Ecto neural progenitor cell (in vitro differentiated cells): ENCODE results near the gene ABLIM1.

ENCODE experiments used
- DNase-seq: peaks from one replicate; pipeline ENCODE4 v3.0.0-alpha.2; 2018; ENCODE audit warnings: low spot score

Gene ABLIM1

DNA sequence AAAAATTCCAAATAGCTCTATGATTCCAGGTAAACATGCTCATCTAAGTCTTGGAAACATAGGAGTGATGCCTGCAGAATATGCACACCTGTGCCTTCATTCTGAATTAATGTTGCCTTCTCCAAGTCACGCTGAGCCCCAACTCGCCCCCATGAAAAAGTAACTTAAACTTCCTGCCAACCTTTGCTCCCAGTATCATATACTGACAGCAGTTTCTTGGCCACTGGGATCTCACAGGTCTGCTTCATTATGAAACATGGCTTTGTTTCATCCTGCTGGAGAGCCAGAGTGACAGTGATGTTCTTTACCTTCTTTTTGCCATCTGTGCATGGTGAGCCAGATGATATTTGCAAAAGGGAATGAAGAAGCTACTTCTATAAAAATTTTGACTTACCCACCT lies 34.9 kb downstream of the ABLIM1 start:
- no peak for DNase-seq

DNA sequence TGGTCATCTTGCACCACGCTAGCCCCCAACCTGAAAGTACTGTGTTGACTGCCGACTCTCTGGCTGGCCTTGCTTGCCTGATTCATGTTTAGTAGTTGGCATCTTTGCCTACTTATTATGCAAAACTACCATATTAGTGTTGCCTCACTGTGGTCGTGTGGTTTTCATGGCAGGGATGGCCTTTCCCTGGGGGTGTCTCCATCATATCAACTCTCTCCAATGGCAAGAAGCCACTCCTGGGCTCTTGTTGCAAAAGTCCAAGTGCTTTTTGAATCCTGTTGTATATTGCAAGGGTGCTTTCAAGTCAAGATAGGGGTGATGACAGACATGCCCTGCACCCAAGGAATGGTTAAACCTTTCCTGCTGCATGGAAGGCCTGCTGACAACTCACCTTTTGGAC lies 39.4 kb downstream of the ABLIM1 start:
- no peak for DNase-seq

DNA sequence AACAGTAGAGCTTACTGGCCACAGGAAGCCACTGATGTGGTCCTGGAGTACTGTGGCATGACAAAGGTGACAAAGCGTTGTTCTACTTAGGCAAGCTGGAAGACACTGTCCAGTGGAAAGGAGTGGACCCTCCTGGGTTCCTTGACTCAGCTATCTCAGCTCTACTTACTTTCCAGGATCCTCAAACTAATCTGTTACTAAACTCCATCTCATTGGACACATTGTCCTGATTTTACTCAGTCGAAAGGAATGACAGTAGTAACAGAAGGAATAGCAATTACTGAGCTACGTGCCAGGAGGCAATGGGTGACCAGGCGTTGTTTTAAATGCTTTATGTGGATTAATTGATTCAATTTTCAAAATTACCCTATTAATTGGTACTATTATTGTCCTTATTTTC lies 41.6 kb downstream of the ABLIM1 start:
- DNase-seq: no peak

DNA sequence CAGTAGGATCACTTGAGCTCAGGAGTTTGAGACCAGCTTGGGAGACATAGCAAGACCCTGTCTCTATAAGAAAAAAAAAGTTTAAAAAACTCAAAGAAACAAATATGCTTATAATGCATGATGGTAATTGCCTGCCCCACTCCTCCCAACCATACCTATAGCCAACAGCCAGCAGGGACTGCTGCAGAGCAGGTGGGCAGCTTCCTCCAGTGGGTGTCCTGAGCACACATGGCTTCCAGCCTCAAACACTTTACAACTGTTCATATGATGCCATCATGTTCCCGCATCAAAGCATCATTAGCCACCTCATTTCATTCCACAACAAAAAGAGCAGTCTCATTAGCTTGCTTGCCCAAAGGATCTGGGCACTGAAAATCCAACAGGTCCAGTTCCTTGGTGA lies 42.0 kb downstream of the ABLIM1 start:
- no peak for DNase-seq

DNA sequence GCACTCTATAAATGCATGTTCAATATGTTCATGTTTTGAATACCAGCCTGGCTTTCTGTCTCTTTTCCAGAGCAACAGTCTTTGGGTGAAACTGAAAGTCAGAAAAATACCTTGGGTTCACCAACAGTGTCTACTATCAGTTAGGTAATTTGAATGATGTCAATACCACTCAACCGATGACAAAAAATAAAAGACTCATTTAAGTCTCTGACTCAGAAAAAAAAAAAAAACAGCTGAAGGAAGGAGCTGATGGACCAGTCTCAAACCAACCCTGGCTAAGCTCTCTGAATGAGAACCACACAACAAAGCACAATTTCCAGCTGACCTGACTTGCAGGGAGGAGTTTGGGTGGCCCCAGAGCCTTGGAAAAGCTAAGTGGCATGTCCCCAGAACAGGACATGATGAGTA lies 42.5 kb downstream of the ABLIM1 start:
- no peak for DNase-seq

DNA sequence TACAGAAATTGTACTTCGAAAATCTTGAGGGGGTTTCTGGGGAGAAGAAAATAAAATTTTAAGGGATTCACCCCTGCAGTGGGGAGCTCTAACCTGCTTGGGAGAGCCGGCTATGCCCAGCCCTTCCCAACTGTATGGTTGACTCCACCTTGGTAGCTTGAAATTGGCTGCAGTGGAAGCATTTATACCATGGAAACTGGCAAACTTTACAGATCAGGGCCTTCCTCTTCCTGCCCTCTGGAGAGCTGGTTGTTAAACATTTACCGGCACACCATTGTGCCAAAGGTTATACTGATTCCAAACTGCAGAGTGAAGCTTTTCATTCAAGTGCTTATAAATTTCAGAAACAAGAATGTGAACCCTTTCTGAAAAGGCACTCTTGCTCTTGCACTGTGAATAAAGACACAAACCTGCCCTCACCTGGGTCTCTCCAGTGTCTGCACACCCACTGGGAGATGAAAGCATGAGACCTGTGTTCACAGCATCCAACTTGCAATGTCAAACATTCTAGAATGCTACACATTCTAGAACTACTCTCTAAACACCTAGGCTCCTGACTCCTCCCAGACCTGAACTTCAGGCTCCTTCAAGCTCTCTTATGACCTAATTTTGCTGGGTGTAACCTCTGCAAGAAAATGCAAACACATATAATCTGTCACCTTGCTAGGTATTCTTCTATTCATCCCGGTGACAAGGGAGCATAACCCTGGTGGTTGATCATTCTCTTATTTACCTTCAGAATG lies 44.7 kb downstream of the ABLIM1 start:
- DNase-seq: no peak

DNA sequence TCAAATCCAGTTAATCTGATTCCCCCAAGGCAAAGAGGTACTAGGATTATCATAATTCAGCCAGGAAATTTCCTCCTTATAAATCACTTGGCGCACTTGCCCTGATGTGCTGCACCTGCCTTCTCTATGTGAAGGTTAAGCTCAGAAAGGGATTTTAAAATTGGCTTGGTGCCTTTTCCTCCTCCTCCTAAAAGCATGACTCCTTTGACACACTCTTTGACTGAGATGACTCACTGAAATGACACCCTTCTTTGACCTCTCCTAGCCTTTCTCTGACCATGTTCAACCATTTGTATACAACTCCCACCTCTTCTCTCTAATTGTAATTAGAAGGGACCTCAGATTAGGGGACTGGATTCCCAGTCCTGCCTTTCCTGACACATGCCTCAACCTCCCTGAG lies 46.5 kb downstream of the ABLIM1 start:
- no peak for DNase-seq

DNA sequence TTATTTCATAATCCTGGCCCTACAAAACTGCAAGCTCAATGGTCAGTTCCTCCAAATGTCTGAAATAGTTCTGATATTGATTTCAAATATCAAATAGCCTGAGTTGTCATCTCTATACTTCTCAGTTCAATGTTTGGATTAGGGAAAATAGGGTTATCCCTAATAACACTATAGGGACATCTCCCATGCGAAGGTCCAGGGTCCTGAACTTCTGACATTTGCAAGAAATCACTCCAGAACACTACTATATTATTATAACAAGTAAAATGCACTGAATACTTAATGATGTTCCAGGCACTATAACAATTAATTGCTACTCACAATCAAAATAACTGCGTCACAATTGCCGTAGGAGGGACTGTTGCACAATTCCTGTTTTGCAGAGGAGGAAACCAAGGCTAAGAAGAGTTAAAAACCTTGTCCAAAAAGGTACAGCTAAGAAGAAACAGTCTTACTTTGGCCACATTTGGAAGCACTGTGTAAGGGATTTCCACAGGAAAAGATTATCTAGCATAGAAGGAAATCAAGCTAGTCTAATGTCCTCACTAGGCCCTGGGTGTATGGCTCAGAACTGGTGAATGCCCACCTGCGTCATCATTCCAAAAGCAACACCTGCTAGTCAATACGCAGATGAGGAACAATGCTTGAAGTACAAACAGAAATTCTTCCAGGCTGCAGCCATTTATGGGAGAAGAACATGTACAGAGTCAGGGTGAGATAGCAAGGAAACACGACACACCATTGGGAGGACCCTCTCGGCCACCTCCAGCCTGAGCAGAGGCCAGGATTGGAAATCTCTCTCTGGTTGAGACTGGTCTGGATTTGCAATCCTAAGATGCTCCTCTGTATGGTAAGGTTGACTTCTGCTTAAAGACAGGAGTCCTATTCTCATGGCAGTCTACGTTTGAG lies 48.3 kb downstream of the ABLIM1 start:
- DNase-seq: no peak

DNA sequence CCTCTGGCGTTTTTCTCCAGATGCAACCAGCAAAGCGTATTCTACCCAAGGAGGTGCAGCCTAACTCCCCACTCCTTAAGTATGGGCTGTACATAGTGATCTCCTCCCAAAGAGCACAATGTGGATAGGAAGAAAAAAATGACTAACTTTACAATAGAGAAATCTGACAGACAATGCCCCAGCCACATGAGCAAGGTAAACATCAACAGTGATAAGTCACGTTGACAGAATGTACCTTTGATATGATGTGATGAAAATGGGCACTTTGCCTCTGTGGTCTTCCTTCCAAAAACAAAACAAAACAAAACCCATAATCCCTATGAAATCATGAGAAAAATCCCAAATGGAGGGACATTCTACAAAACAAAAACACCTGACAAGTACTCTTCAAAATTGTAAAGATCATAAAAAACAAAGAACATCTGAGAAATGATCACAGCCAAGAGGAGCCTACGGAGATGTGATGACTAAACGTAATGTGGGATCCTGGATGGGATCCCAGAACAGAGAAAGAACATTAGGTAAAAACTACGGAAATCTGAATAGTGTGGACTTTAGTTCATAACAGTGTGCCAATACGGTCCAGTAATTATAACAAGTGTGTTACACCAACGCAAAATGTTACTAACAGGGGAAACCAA lies 50.6 kb downstream of the ABLIM1 start:
- no peak for DNase-seq

DNA sequence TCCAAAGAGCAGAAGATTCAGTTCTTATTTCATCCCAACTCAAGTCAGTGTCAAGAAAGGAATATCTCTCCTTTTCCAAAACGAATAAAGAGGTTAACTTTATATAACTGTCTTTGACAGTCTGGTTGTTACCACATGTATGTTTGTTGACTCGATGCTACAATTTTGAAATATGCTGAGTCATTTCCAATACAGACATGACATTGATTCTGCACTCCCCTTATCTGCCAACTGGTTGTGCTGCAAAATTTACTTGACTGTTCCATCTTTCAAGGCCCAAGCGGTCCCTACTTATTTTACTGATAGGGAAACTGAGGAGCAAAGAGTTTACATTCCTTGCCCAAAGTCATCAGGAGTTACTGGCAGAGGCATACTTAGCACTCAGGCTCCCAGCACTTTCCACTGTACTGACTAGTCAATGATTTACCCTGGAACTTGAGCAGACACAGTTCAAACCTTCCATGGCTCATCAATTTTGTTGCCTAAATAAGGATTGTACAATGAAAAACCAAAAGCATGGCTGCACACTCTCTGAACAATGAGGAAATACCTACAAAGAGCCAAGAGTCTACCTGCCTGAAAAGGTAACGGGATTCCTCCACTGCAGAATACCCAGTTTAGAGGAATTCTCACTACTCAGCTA lies 52.8 kb downstream of the ABLIM1 start:
- DNase-seq: no peak

DNA sequence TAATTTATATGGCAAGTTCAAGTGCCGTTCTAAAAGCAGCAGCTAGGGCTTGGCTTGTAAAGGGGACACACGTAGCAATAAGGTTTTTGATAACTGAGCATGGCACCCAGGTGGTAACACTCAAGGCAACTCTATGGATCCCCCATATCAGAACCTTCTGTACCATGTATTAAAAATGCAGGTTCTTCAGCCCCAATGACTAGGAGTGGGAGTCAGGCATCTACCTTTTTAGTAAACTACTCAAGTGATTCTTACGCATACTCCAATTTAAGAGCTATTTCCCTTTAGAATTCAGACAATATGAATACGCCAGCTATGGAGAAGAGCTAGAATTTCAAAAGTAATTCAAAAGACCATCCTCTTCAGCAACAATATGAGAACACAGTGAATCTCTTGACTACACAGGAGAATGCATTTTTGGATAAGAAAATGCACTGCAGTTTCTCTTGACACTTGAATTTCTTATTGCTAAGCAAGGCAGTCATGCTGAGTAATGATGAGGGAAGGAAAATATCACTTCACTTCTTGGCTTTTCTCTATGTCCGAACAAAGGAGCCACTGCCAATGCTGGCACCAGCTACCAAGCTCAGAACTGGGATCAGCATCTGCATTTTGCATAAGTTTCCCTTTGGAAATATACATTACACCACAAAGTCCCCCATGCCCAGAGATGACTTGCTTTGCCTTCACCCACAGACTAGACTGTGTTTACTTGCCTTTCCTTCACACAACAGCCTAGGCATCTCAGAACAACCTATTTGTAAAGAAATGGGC lies 53.5 kb downstream of the ABLIM1 start:
- DNase-seq: no peak

DNA sequence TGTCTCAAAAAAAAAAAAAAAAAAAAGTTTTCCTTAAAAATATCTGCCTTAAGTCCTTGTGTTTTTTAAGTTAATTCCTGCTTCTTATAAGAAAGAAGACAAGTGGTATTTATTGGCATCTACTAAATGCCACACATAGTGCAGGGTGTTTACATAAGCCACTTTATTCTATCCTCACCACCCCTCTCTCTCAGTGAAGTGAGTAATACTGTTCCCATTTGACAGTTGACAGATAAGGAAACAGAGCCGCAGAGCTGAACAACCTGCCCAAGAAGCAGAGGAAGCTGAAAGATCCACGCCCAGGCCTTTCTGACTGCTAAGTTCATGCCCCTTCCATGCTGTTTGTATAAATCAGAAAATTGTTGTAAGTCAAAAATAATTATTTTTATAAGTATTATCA lies 54.1 kb downstream of the ABLIM1 start:
- DNase-seq: no peak

DNA sequence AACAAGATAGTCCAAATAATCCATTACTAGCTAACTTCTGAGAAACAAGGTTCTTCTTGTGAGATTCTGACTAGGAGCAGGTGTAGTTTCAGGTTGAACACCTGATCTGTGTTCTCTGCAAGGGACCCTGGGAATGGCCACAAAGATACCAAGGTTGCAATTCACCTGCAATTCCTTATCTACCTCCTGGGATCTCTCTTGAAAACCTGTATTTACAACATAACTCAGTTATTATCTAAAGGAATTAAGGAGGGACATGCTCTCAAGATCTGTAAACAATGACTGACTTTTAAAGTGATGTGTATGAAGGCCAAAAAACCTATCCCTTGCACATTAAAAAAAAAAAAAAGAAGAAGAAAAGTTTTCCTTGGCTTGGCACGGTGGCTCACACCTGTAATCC lies 54.8 kb downstream of the ABLIM1 start:
- DNase-seq: no peak

DNA sequence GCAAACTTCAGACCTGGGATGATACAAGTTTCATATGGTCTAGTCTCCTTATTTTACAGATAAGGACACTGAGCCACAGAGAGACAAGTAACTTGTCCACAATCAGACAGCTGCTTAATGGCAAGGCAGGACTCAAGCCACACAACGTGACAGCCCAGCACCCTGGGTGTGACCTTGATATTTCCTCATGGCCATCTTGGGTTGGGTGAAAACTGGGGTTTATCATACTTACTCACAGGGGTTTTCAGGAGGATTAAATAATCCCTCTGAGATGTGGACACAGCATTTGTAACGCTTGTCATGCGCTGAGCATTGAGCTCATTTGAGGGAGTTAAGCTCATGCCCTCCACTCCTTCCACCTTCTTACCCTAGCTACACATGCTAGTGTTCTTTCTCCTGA lies 58.0 kb downstream of the ABLIM1 start:
- DNase-seq: no peak

DNA sequence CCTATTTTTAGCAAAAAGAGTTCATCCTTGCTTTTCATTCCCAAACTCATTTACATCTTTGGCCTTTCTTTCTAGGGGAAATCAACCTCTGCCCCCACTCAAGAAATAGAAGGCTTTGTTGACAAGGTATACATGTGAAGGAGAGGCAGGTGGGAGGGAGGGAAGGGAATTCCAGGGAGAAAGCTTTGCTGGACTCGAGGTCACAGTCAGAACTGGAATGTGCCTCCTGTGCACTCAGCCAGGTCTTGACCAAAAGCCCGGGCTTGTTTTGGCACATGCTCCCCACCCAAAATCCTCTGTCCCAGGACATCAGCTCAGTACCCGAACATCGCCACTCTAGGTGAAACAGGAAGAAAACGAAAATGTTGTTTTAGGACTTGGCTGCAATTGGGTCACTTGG lies 61.3 kb downstream of the ABLIM1 start:
- DNase-seq: no peak

DNA sequence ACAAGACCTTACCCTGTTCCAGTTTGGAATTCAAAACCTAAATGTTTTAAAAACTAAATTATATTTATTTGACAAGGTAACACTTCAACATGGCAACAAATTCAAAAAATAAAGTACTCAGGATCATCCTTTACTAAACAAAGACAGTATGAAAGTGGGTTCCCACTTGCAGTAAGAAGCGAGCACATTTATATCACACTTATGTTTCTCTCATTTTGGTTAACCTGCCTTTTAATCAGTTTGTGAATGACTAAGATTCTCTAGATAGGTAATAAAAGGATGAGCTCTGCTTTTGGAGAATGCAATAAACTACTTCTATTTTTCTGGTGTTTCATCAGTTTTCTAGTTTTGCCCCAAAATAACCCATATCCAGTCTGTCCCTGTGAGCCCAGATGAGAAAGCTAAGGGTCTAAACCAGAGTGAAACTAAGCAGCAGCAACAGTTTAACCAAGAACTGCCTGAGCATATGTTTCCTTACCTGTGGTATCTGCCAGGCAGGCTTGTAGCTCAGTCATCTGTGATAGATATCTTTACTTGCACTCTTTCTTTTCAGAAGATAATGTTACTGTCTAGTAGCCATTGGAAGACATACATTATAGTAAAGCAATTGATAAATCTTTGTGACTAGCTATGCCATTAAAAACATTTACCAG lies 64.1 kb downstream of the ABLIM1 start:
- no peak for DNase-seq

DNA sequence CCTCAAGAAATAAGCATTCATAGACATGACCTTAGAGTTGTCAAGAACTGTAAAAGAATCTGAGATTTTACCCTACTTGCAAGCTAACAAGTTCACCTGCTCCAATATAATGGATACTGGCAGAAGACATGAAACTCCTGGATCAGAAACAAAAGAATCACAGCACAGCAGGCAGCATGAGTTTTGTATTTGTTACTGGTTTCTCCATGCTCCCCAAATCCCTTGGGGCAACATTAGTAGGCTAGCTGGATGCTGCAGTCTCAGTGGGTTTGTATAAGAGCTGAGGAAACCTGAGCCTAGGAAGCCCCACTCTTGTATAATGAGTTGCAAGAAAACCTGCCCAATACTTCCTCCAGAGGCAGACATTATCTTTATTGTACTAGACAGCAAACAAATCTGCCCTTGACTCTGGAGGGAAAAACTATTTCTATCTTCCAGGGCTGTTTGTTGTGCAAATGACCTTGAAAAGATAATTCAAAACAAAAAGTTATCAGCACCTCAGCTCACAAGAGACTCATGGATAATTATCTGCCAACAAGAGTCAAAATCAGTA lies 64.8 kb downstream of the ABLIM1 start:
- no peak for DNase-seq

DNA sequence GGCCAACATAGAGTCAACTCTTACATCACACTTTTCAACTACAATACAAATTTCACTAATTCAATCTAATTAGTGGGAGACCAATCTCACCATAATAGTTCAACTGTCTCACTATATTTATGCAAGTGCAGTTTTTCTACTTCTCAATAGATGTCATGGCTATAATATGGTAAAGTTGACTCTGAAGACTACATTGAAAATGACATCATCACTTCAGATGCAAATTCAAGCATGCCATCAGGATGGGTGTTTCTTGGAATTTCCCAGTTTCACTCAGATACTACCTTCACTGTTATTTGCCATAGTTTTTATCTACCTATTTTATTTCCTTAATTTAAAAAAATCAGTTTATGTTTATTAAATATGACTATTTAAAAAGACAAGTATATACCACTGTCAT lies 67.1 kb downstream of the ABLIM1 start:
- no peak for DNase-seq

DNA sequence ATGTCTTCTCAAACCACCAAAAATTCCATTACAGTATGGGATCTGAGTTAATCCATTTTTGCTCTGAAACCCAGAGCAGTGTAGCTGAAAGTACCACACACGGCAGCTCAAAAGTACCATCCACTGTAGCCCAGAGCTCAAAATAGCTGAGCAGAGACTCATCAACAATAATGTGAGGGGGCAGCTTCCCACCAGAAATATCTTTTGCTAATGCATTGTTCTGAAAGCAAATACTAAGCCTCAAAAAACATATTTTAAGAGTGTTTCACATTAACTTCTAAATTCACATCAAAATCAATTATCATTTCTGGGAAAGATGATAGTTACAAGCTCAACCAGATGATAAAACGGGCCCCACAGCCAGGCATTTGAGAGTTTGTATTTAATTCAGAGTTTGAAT lies 73.7 kb downstream of the ABLIM1 start:
- no peak for DNase-seq

DNA sequence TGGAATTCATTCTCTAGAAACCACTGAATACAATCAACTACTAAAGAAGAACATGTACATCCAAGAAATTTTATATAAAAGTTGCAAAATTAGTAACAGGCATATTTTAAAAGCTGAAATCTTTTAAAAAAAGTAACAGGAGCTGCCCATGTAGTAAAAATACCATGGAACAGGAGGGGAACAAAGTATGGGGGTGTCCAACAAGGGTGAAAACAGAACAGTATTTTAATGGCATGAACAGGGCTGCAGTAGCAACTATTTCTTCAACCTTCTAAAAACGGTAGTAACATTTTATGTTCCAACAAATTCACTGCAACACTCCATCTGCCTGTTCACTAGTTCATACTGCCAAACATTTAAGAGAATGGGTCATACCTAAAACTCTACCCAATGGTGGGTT lies 77.0 kb downstream of the ABLIM1 start:
- DNase-seq: no peak

DNA sequence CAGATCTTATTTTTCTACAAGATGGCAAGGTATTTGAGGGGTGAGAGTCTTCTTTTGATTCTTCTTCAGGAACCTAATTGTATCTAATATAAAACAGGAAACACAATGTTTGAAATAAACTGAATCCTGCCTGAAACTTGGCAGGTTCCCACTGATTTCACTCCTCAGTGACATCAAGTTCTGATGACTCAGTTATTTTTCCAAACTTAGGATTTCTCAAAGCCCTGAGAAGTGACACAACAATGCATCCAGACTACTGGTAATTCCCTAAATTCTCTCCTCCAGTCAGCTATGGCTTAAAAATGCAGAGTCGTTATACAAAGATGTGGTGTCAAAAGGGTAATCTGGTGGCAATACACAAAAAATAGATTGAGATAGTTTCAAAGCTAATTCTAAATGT lies 80.9 kb downstream of the ABLIM1 start:
- no peak for DNase-seq
